H1 (cell line): ENCODE results near the gene MAD2L2. TPM values are rescaled to one million over a fixed set of nuclear protein-coding genes. Genes with fewer than 3 reads are reported as not detected.

ENCODE experiments used
- CTCF ChIA-PET: fragments of 300-600 bp; sonication (Branson Sonifier 250); formaldehyde crosslinking; loops from one replicate; lab custom pipeline; 2021; ENCODE audit not compliant: partially characterized antibody; lab: Charles Lee
- POLR2A ChIA-PET: fragments of 300-600 bp; sonication (Branson Sonifier 250); formaldehyde crosslinking; loops from one replicate; lab custom pipeline; 2021; ENCODE audit warnings: inconsistent platforms; ENCODE audit not compliant: partially characterized antibody; lab: Charles Lee
- DNase-seq, 2 experiments: peaks; one replicate each; pipeline versions ENCODE4 v3.0.0 to v3.0.0-alpha.2; 2010 to 2022; ENCODE audit warnings: low spot score in 2 of 2, low read depth in 1 of 2, mixed read lengths in 1 of 2
- FAIRE-seq: peaks from 2 replicates; lab custom pipeline; 2011; peaks lifted over from hg19 to GRCh38; lab: Jason Lieb, UNC
- H2AFZ ChIP-seq: 2 replicates; pipeline ENCODE4 v1.8.1; 2012; ENCODE audit warnings: low read length, inconsistent platforms
- H2AK5ac ChIP-seq: 2 replicates; pipeline ENCODE4 v1.6.1; 2013; ENCODE audit warnings: low read depth, low read length
- H2BK120ac ChIP-seq: replicated peaks from 2 replicates; pipeline ENCODE3; 2013; ENCODE audit warnings: low read depth, low read length, inconsistent platforms
- H2BK12ac ChIP-seq: 2 replicates; pipeline ENCODE4 v1.6.1; 2013; ENCODE audit warnings: low read depth, low read length
- H2BK15ac ChIP-seq: 2 replicates; pipeline ENCODE4 v1.6.1; 2013; ENCODE audit warnings: low read length
- H2BK20ac ChIP-seq: 2 replicates; pipeline ENCODE4 v1.6.1; 2013; ENCODE audit warnings: low read length
- H2BK5ac ChIP-seq: 2 replicates; pipeline ENCODE4 v1.6.1; 2013; ENCODE audit warnings: low read depth, low read length
- H3K14ac ChIP-seq: 2 replicates; pipeline ENCODE4 v1.6.1; 2013; ENCODE audit warnings: inconsistent platforms; ENCODE audit not compliant: insufficient read length
- H3K18ac ChIP-seq: 2 replicates; pipeline ENCODE4 v1.6.1; 2013; ENCODE audit warnings: low read length; ENCODE audit errors: extremely low read depth
- H3K23ac ChIP-seq: 2 replicates; pipeline ENCODE4 v1.6.1; 2013; ENCODE audit warnings: inconsistent platforms; ENCODE audit not compliant: insufficient read length
- H3K23me2 ChIP-seq: 2 replicates; pipeline ENCODE4 v1.6.1; 2013; ENCODE audit warnings: low read depth, low read length
- H3K27ac ChIP-seq: 2 replicates; pipeline ENCODE4 v1.6.1; 2011; ENCODE audit warnings: low read depth, low read length, inconsistent platforms
- H3K27me3 ChIP-seq, 4 experiments: replicated peaks in 1 of 4; 1 replicate in 1 of 4; 2 replicates in 3 of 4; pipeline versions ENCODE4 v1.6.1 to v1.8.1; 2011 to 2013; ENCODE audit warnings: low read length in 3 of 4, mild to moderate bottlenecking in 3 of 4, inconsistent platforms in 2 of 4, mixed read lengths in 2 of 4, moderate library complexity in 1 of 4; ENCODE audit not compliant: control insufficient read depth in 3 of 4, insufficient read depth in 3 of 4; ENCODE audit errors: extremely low read depth in 1 of 4
- H3K36me3 ChIP-seq, 4 experiments: 2 replicates each; pipeline versions ENCODE4 v1.6.1 to v1.8.1; 2011 to 2013; ENCODE audit warnings: mild to moderate bottlenecking in 4 of 4, low read length in 3 of 4, moderate library complexity in 2 of 4, control low read depth in 1 of 4, inconsistent platforms in 1 of 4; ENCODE audit not compliant: insufficient read depth in 4 of 4, control insufficient read depth in 2 of 4
- H3K4ac ChIP-seq: replicated peaks from 2 replicates; pipeline ENCODE3; 2013; ENCODE audit warnings: low read length, low read depth, mixed read lengths, inconsistent platforms; ENCODE audit not compliant: insufficient read length
- H3K4me1 ChIP-seq, 4 experiments: replicated peaks in 1 of 4; 1 replicate in 1 of 4; 2 replicates in 3 of 4; pipeline versions ENCODE4 v1.6.1 to v1.8.1; 2011 to 2013; ENCODE audit warnings: low read length in 3 of 4, inconsistent platforms in 2 of 4, mixed read lengths in 1 of 4; ENCODE audit not compliant: insufficient read depth in 4 of 4, control insufficient read depth in 3 of 4
- H3K4me2 ChIP-seq, 2 experiments: 2 replicates each; pipeline versions ENCODE4 v1.6.1 to v1.8.1; 2011 to 2013; ENCODE audit warnings: low read depth in 2 of 2, low read length in 2 of 2, control low read depth in 1 of 2, inconsistent platforms in 1 of 2, mild to moderate bottlenecking in 1 of 2; ENCODE audit not compliant: insufficient read depth in 1 of 2
- H3K4me3 ChIP-seq, 4 experiments: fragments of 200-600, 300-600 bp in 1 of 4; sonication (generic), shearing (Covaris generic), sonication (Bioruptor Twin) in 1 of 4; 2 replicates each; pipeline versions ENCODE4 v1.5.1 to v1.8.1; 2011 to 2016; ENCODE audit warnings: low read length in 4 of 4, low read depth in 3 of 4, control low read depth in 2 of 4, inconsistent platforms in 2 of 4, mild to moderate bottlenecking in 2 of 4, mixed read lengths in 1 of 4, moderate library complexity in 1 of 4; ENCODE audit not compliant: insufficient read depth in 2 of 4; ENCODE audit errors: extremely low read depth in 1 of 4
- H3K56ac ChIP-seq: replicated peaks from 2 replicates; pipeline ENCODE3; 2013; ENCODE audit warnings: low read depth, mild to moderate bottlenecking, mixed read lengths, low read length, inconsistent platforms; ENCODE audit not compliant: insufficient read length
- H3K79me1 ChIP-seq: 2 replicates; pipeline ENCODE4 v1.6.1; 2013; ENCODE audit warnings: low read depth, low read length, control low read depth
- H3K79me2 ChIP-seq, 2 experiments: 2 replicates each; pipeline versions ENCODE4 v1.6.1 to v1.8.1; 2012 to 2013; ENCODE audit warnings: low read length in 2 of 2, mild to moderate bottlenecking in 2 of 2, inconsistent platforms in 1 of 2; ENCODE audit not compliant: insufficient read depth in 2 of 2, control insufficient read depth in 1 of 2
- H3K9ac ChIP-seq, 4 experiments: replicated peaks in 1 of 4; 1 replicate in 1 of 4; 2 replicates in 3 of 4; pipeline versions ENCODE4 v1.6.1 to v1.8.1; 2011 to 2013; ENCODE audit warnings: low read depth in 3 of 4, low read length in 3 of 4, control low read depth in 2 of 4, mild to moderate bottlenecking in 2 of 4, moderate library complexity in 2 of 4, inconsistent platforms in 1 of 4; ENCODE audit errors: extremely low read depth in 1 of 4
- H3K9me3 ChIP-seq, 2 experiments: 2 replicates each; pipeline versions ENCODE4 v1.6.1 to v1.8.1; 2012 to 2013; ENCODE audit warnings: mild to moderate bottlenecking in 2 of 2, moderate library complexity in 2 of 2, control low read depth in 1 of 2, inconsistent platforms in 1 of 2, low read depth in 1 of 2, low read length in 1 of 2, mixed read lengths in 1 of 2; ENCODE audit not compliant: insufficient read depth in 2 of 2
- H4K20me1 ChIP-seq, 2 experiments: replicated peaks in 1 of 2; 2 replicates each; pipeline versions ENCODE3 to v1.8.1; 2011 to 2013; ENCODE audit warnings: inconsistent platforms in 2 of 2, low read length in 2 of 2, mild to moderate bottlenecking in 1 of 2; ENCODE audit not compliant: insufficient read depth in 2 of 2, control insufficient read depth in 1 of 2
- H4K5ac ChIP-seq: 2 replicates; pipeline ENCODE4 v1.6.1; 2013; ENCODE audit warnings: low read length, low read depth, mixed read lengths, inconsistent platforms; ENCODE audit not compliant: insufficient read length
- H4K8ac ChIP-seq: 2 replicates; pipeline ENCODE4 v1.8.0; 2013; ENCODE audit warnings: mild to moderate bottlenecking, moderate library complexity, low read length, inconsistent platforms; ENCODE audit not compliant: insufficient read depth; ENCODE audit errors: extremely low read depth
- H4K91ac ChIP-seq: replicated peaks from 2 replicates; pipeline ENCODE3; 2013; ENCODE audit warnings: low read length, mixed read lengths, inconsistent platforms; ENCODE audit not compliant: insufficient read length
- ATF2 ChIP-seq: IDR thresholded peaks from 2 replicates; pipeline ENCODE4 v1.6.1; 2012; ENCODE audit warnings: low read length, inconsistent platforms
- BCL11A ChIP-seq, 2 experiments: IDR thresholded peaks; one replicate each; pipeline ENCODE4 v1.6.1; 2011; ENCODE audit warnings: low read depth in 2 of 2, low read length in 2 of 2, mild to moderate bottlenecking in 2 of 2
- CHD2 ChIP-seq: IDR thresholded peaks from 2 replicates; pipeline ENCODE4 v1.6.1; 2012; ENCODE audit warnings: low read length, improper control_type of control experiment
- EZH2 ChIP-seq: fragments of 200-600 bp; sonication (generic); IDR thresholded peaks from 2 replicates; pipeline ENCODE4 v1.7.1; 2012; ENCODE audit warnings: low read depth, mild to moderate bottlenecking, moderate library complexity, low read length, inconsistent platforms; ENCODE audit not compliant: severe bottlenecking
- HDAC6 ChIP-seq: IDR thresholded peaks from one replicate; pipeline ENCODE4 v1.7.1; 2012; ENCODE audit warnings: low read depth, mild to moderate bottlenecking, inconsistent platforms, low read length, moderate library complexity
- JUND ChIP-seq: IDR thresholded peaks from 2 replicates; pipeline ENCODE4 v1.6.1; 2011; ENCODE audit warnings: mild to moderate bottlenecking, improper control_type of control experiment, low read length
- TEAD4 ChIP-seq: IDR thresholded peaks from 2 replicates; pipeline ENCODE4 v1.6.1; 2012; ENCODE audit warnings: low read depth, low read length, inconsistent platforms, mixed read lengths
- ZNF274 ChIP-seq: IDR thresholded peaks from 2 replicates; pipeline ENCODE4 v1.7.0; 2012; ENCODE audit warnings: low read length, borderline replicate concordance; ENCODE audit errors: extremely low read depth
- WGBS, 2 experiments: shearing (Covaris generic) in 1 of 2; methylation state at CpG; one replicate each; pipeline versions ENCODE4 v1.1.6 to v1.1.7; 2013 to 2015; ENCODE audit warnings: low lambda C conversion rate in 2 of 2, mixed read lengths in 2 of 2, inconsistent platforms in 1 of 2, low coverage in 1 of 2, missing lambda C conversion rate in 1 of 2; ENCODE audit not compliant: insufficient replicate concordance in 2 of 2, insufficient coverage in 1 of 2, insufficient read length in 1 of 2; ENCODE audit errors: extremely low coverage in 1 of 2, missing lambda C conversion rate in 1 of 2; 5-methylcytosine and 5-hydroxymethylcytosine counted together
- polyA plus RNA-seq, 7 experiments: library from polyadenylated mRNA; depleted of rRNA in 3 of 7; stranded (reverse) in 5 of 7; unstranded in 2 of 7; fragments of >200 nt in 5 of 7; fragments of 200-250 nt in 2 of 7; gene quantifications; 1 replicate in 5 of 7; 2 replicates in 1 of 7; 4 replicates in 1 of 7; pipeline versions ENCODE4 v1.2.1 to v1.2.3, GENCODE V29; 2011 to 2013; ENCODE audit warnings: missing spikeins in 2 of 7, mixed read lengths in 2 of 7
- total RNA-seq: library from RNA; stranded (reverse); fragmentation: NEBNext Ultra II Directional; extraction: Animal tissue kit (Norgen Biotek cat#: 25700); gene quantifications from 2 replicates; pipeline ENCODE4 v1.2.1, GENCODE V29; 2021
- TF ChIP-seq, protein P1 (sequence below): IDR thresholded peaks from 2 replicates; pipeline ENCODE4 v1.6.1; 2011; ENCODE audit warnings: low read depth, mild to moderate bottlenecking, low read length; ENCODE audit not compliant: insufficient read depth

The MAD2L2 gene
- total and polyA plus RNA-seq, 2 of the 8 experiments (the other 6 are each of a cell fraction or from before 2014, with no cell fraction given) = 310 to 469 TPM

GRCh38 chr1:11704691-11705475 is 23.9 kb upstream of the MAD2L2 start:
- CTCF ChIA-PET = interaction anchor here (0.8 to 9.2 kb wide), 11 partner anchors 9 to 227 kb away, joined by 3 to 266 read pairs (median 4); partner anchors contain the start of genes DRAXIN, FBXO6 and MAD2L2
- TF ChIP-seq ATF2 = no peak
- TF ChIP-seq CHD2 = no peak
- TF ChIP-seq HDAC6 = no peak
- TF ChIP-seq JUND = no peak
- TF ChIP-seq, protein P1, sequence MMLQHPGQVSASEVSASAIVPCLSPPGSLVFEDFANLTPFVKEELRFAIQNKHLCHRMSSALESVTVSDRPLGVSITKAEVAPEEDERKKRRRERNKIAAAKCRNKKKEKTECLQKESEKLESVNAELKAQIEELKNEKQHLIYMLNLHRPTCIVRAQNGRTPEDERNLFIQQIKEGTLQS = no peak
- no peak for TF ChIP-seq EZH2
- no peak for TF ChIP-seq TEAD4
- no peak for TF ChIP-seq ZNF274
- no peak for TF ChIP-seq BCL11A (IDR thresholded peaks at IDR 0.05; ENCODE audit: low read depth in 2 of 2, low read length in 2 of 2)

More at GRCh38 chr1:11704691-11705475, 23.9 kb upstream of the MAD2L2 start:
- no peak overlapping the region for H3K4ac ChIP-seq
- H2BK15ac ChIP-seq = peak overlapping the region; percentile 99
- peak overlapping the region; percentile 94 for H2AK5ac ChIP-seq
- H3K9ac ChIP-seq = no peak overlapping the region
- no peak overlapping the region for H2BK120ac ChIP-seq
- H3K18ac ChIP-seq = peak overlapping the region; percentile 56
- peak overlapping the region; percentile 40 for H4K91ac ChIP-seq
- H3K36me3 ChIP-seq = peaks cover 0 to 6% (median 0%) of the 10 kb centered on the region in 4 experiments; a peak in 1 of 8 replicates
- H4K8ac ChIP-seq = no peak overlapping the region
- H3K4me2 ChIP-seq = 0 out of 4 replicates have a peak overlapping the region, but pooled peaks have one; percentile 7 to 22
- peaks cover 7 to 51% (median 35%) of the 10 kb centered on the region in 4 experiments for H3K4me1 ChIP-seq
- H3K9me3 ChIP-seq = no peaks in the 10 kb centered on the region
- H3K23ac ChIP-seq = no peak overlapping the region
- H2BK20ac ChIP-seq = peak overlapping the region; percentile 72
- H3K79me2 ChIP-seq = peaks cover 6 to 8% of the 10 kb centered on the region in 2 experiments; a peak in 2 of 4 replicates
- H3K27me3 ChIP-seq = no peaks in the 10 kb centered on the region; a peak in 1 of 7 replicates
- DNase-seq (no peak), FAIRE-seq (no peak)
- peak overlapping the region; percentile 94; the same call in 1 of the 2 replicates for H2BK12ac ChIP-seq
- peak overlapping the region; percentile 75; the same call in 1 of the 2 replicates for H2BK5ac ChIP-seq
- peaks cover 0 to 7% of the 10 kb centered on the region in 2 experiments for H4K20me1 ChIP-seq
- no peak overlapping the region for H3K14ac ChIP-seq
- H3K4me3 ChIP-seq = no peak overlapping the region
- no peak overlapping the region for H3K56ac ChIP-seq
- H2AFZ ChIP-seq = no peak overlapping the region
- 79% methylated on average over 19 of the region's 22 CpGs; no CpG with 5 or more reads in 1 of the 2 experiments for WGBS, 2 experiments
- peaks cover 6% of the 10 kb centered on the region for H3K23me2 ChIP-seq
- H3K79me1 ChIP-seq = peaks cover 9% of the 10 kb centered on the region
- POLR2A ChIA-PET = interaction anchor here (0.8 to 14.6 kb wide), 11 partner anchors 10 to 82 kb away, joined by 4 to 329 read pairs (median 6); partner anchors contain the start of genes DRAXIN, FBXO44, FBXO6 and MAD2L2
- no peak overlapping the region for H4K5ac ChIP-seq
- H3K27ac ChIP-seq = no peak overlapping the region
